GM19324 (cell line): ENCODE results near the gene ZNF827.
A peak's percentile ranks its signal among the peaks of the same experiment; 100 is the strongest.

Experiments
- ATAC-seq: cut with Tn5 transposase; IDR thresholded peaks from one replicate; pipeline ENCODE4 v1.9.1; 2021; ENCODE audit warnings: mild to moderate bottlenecking, moderate library complexity; ENCODE audit not compliant: unreplicated experiment, low FRiP score

Gene ZNF827

GRCh38 chr4:145829629-145830395, 108.8 kb downstream of the ZNF827 start:
- ATAC-seq, result peak; percentile 54

- peak; percentile 59 for ATAC-seq
Measured at GRCh38 chr4:145828802-145829485, 109.7 kb downstream of the ZNF827 start.

- ATAC-seq, result no peak
Measured at GRCh38 chr4:145827885-145828284, 110.7 kb downstream of the ZNF827 start.

- ATAC-seq, result no peak
Measured at GRCh38 chr4:145825255-145825654, 113.4 kb downstream of the ZNF827 start.

- no peak for ATAC-seq
Measured at GRCh38 chr4:145824463-145824862, 114.2 kb downstream of the ZNF827 start.

GRCh38 chr4:145823743-145824142, 114.9 kb downstream of the ZNF827 start:
- ATAC-seq, result no peak

- no peak for ATAC-seq
Measured at GRCh38 chr4:145822581-145822980, 116.0 kb downstream of the ZNF827 start.

- no peak for ATAC-seq
Measured at GRCh38 chr4:145822181-145822580, 116.4 kb downstream of the ZNF827 start.

GRCh38 chr4:145821766-145822165, 116.9 kb downstream of the ZNF827 start:
- ATAC-seq, result no peak

GRCh38 chr4:145820407-145820806, 118.2 kb downstream of the ZNF827 start:
- no peak for ATAC-seq

GRCh38 chr4:145819853-145820181, 118.8 kb downstream of the ZNF827 start:
- no peak for ATAC-seq

GRCh38 chr4:145819101-145819852, 119.3 kb downstream of the ZNF827 start:
- no peak for ATAC-seq

GRCh38 chr4:145818011-145818410, 120.6 kb downstream of the ZNF827 start:
- no peak for ATAC-seq

- no peak for ATAC-seq
Measured at GRCh38 chr4:145816091-145816490, 122.5 kb downstream of the ZNF827 start.

- ATAC-seq, result no peak
Measured at GRCh38 chr4:145815626-145816025, 123.0 kb downstream of the ZNF827 start.

GRCh38 chr4:145815027-145815612, 123.5 kb downstream of the ZNF827 start:
- no peak for ATAC-seq

- ATAC-seq, result no peak
Measured at GRCh38 chr4:145814246-145814645, 124.4 kb downstream of the ZNF827 start.

- ATAC-seq, result no peak
Measured at GRCh38 chr4:145812919-145813318, 125.7 kb downstream of the ZNF827 start.

- no peak for ATAC-seq
Measured at GRCh38 chr4:145808848-145809512, 129.6 kb downstream of the ZNF827 start.

GRCh38 chr4:145808021-145808650, 130.5 kb downstream of the ZNF827 start:
- peak; percentile 47 for ATAC-seq
